VCaP (cell line): ENCODE data around the gene IGSF6.
"Not testable (repeated sequence)": the region's sequence is repeated elsewhere in the genome, so short reads cannot be mapped to it uniquely, and the experiment has no call there.

Source experiments
- H3K27ac ChIP-seq: fragments of 450-650 bp; 2 replicates; pipeline ENCODE4 v1.5.1; 2017
- TF ChIP-seq, protein P1 (sequence below): fragments of 450-650 bp; conservative IDR thresholded peaks from 2 replicates; pipeline ENCODE4 v1.5.1; 2017; ENCODE audit warnings: mild to moderate bottlenecking, moderate library complexity

Gene IGSF6, protein sequence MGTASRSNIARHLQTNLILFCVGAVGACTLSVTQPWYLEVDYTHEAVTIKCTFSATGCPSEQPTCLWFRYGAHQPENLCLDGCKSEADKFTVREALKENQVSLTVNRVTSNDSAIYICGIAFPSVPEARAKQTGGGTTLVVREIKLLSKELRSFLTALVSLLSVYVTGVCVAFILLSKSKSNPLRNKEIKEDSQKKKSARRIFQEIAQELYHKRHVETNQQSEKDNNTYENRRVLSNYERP

DNA sequence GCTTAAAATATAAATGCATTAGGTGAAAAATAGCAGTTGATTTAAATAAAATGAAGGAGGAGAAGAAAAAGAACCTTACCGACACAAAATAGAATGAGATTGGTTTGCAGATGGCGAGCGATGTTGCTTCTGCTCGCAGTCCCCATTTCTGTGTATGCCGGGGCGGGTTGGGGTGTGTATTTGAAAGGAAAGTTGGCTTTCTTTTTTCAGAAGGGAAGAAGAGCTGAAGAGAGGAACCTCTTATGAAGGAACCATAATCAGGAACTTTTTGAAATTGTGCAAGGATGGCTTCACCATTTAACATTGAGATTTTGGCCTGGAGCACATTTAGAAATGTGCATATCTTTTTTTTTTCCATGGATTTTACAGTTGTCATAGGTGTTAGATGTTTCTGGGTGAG, at the start of gene IGSF6:
IGSF6 (minus strand) TSS at position 156 of the 400 bp plus-strand sequence; CDS start at position 146, 10 bp downstream.
- TF ChIP-seq, protein P1, sequence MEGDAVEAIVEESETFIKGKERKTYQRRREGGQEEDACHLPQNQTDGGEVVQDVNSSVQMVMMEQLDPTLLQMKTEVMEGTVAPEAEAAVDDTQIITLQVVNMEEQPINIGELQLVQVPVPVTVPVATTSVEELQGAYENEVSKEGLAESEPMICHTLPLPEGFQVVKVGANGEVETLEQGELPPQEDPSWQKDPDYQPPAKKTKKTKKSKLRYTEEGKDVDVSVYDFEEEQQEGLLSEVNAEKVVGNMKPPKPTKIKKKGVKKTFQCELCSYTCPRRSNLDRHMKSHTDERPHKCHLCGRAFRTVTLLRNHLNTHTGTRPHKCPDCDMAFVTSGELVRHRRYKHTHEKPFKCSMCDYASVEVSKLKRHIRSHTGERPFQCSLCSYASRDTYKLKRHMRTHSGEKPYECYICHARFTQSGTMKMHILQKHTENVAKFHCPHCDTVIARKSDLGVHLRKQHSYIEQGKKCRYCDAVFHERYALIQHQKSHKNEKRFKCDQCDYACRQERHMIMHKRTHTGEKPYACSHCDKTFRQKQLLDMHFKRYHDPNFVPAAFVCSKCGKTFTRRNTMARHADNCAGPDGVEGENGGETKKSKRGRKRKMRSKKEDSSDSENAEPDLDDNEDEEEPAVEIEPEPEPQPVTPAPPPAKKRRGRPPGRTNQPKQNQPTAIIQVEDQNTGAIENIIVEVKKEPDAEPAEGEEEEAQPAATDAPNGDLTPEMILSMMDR = no peak
- no peak within 1 kb of the TSS for H3K27ac ChIP-seq

DNA sequence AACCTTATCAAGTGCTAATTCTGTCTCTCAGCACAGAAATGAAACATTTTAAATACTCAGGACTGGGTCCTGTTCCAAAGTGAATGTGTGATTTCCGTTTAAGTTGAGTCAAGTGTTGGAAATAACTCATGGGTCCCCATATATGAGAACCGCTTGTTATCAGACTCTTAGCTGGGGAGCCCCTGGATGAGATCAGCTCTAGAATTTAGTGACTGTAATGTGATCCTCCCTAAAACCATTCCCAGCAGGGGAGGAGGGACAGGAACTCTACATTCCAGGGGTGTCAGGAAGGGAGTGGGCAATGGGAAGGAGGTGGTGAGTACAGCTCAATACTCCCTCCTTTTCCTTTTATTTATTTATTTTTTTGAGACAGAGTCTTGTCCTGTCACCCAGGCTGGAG, 48.9 kb upstream of the IGSF6 start:
- no peak overlapping the region for H3K27ac ChIP-seq
- TF ChIP-seq, protein P1 = no peak

DNA sequence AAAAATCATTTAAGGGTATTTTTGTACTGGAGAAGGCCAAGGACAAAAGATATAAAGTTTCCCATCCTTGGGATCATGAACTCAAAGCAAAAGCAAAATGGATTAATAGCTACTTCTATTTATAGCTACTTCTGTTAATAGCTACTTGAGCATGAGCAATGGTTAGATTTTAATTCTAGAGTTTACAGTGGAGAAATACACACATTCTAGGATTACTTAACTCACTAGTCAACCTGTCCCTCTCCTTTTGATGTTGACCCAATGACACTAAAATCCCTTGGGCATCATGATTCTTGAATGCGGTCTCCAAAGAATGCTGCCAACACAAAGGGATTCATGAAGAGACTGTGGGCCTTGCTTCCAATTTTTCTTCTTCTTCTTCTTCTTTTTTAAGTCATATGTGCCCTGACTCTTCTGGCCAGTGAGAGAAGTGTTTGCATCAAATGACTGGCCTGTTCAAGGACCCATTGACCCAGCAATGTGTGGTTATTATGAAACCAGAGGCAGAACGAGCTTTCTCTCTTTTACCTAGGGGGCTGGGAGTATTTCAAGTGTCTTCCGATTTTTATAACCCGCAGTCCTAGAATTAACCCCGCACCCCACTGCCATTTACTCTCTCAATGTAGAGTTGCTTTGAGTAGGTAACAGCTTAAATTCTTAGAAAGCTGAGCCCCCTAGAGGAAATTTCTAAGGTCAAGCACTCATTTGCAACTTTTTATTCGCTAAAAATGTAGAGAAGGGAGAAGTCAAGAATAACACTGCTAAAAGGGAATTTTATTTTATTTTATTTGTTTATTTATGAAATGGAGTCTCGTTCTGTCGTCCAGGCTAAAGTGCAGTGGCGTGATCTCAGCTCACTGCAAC, 46.0 kb upstream of the IGSF6 start:
- TF ChIP-seq, protein P1 = no peak
- H3K27ac ChIP-seq = no peak overlapping the region

DNA sequence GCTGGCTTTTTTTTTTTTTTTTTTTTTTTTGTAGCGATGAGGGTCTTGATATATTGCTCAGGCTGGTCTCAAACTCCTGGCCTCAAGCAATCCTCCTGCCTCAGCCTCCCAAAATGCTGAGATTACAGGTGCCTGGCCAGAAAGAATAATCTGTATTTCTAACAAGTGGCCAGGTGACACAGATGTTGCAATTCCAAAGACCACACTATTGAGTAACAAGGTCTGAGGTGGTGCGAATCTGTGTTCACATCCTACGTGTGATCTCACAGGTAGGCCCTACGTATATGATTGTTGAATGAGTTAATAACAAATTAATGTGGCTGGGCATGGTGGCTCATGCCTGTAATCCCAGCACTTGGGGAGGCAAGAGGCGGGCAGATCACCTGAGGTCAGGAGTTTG, 44.6 kb upstream of the IGSF6 start:
- no peak overlapping the region for H3K27ac ChIP-seq
- TF ChIP-seq, protein P1 = no peak

DNA sequence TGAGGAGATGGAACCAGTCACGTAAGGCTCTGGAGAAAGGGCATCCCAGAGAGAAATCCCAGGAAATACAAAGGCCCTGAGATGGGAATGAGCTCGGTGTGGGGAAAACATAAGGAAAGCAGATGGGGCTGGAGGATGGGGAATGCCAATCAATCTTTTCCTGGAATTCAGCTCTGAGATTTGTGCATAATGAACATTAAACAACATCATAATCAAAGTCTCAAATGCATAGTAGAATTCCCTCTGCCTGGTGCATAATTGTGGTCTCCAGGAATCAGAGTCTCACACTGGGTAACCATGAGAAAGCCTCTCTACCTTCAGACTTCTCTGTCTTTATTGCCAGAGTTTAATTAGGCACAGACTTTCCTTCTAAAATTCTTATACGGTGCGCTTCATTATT, 42.2 kb upstream of the IGSF6 start:
- TF ChIP-seq, protein P1 = no peak
- H3K27ac ChIP-seq = no peak overlapping the region

DNA sequence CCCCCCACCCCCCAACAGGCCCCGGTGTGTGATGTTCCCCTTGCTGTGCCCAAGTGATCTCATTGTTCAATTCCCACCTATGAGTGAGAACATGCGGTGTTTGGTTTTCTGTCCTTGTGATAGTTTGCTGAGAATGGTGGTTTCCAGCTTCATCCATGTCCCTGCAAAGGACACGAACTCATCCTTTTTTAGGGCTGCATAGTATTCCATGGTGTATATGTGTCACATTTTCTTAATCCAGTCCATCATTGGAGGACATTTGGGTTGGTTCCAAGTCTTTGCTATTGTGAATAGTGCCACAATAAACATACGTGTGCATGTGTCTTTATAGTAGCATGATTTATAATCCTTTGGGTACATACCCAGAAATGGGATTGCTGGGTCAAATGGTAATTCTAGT, 38.6 kb upstream of the IGSF6 start:
- H3K27ac ChIP-seq = not testable (repeated sequence)

DNA sequence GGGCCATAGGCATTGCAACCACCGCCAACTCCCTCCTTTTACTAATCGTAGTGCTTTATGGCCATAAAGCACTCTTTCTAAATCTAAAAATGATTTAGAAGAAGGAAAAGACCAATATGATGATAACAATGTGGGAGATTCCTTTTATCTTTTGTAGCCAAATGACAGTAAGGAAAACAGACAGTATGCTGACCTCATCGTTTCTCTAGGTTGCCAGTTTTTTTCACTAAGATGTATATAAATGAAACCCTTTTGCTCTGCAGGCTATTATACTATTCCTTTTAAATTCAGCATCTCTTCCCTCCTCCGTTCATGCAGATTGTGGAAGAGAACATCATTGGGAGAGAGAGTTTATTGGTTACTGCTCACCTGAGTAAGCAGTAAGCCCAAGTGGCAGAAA, 36.7 kb upstream of the IGSF6 start:
- H3K27ac ChIP-seq = no peak overlapping the region
- TF ChIP-seq, protein P1 = no peak

DNA sequence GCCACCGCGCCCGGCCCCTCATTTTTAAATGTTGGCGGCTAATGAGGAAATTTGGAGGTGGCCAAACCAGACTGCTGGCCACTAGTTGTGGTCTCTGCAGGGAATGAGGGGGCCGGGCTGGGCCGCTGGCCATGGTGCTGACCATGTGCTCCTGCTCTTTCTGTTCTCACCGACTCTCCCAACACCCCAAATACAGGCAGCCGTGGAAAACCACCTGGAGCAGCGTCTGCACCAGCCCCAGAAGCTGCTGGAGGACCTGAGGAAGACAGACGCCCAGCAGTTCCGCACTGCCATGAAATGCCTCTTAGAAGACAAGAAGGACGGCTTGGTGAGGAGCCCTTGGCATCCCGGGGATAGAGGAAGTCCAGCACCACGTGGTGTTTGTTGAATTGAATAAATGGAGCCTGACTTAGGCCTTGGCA, 32.6 kb upstream of the IGSF6 start:
- H3K27ac ChIP-seq = no peak overlapping the region
- TF ChIP-seq, protein P1 = no peak
